RPMI8226 (cell line): ENCODE measurements around the gene SLC35F4.
A peak's percentile ranks its signal among the peaks of the same experiment; 100 is the strongest.

Experiments
- DNase-seq: peaks from one replicate; pipeline ENCODE4 v3.0.0-alpha.2; 2015

SLC35F4 gene

DNA sequence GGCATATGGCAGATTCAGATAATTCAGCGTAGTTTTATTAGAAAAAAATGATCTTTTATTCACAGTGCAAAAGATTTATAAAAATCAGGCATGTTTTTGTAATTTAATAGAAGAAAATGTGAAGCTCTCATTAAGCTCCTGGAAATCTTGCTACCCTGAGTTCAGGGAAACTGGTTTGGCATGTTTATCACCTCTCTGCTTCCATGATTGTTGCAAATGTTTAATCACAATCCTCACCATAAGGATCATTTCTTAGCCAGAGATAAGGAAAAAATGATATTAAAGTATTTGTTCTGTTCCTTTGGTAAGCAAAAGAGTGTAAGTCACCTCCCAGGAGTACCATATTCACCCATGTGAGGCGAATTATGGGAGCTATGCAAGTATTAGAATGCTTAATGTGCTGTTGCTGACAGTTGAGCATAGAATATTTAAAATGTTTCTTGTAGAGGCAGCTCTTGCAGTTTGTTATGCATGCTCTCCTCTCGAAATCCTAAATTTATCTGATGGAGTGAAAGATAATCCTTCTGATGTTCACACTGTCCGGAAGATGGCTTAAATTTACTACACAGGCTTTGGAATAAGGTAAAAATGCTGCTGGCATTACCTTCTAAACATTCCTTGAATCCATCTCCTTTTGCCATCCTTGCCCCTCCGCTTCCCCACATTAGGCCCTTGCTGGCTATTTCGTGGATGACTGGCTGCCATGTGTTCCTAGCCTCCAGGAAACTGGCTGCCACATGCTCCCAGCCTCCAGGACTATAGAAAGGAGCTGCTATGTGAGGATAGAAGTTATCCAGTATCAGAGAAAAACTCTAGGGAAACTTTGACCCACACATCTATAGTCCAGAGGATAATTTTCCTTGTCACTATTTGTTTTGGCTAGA lies 256.5 kb downstream of the SLC35F4 start:
- no peak for DNase-seq

DNA sequence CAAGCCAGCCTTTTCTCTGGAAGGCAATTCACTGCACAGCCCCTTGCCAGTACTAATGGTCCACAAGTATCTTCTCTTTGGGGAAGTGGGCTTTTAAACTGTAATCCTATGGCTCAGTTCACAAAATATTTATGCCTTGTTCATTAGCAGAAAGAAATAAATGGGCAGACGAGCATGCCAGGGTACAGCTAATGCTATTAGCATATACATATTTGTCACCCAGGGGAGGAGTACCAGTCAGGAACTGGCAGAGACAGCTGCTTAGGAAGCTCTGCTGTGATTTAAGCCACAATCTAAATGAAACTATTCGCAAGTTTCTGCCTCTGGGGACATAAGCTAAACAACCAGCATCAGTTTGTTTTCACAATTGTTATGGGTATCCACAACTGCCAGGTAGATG lies 258.8 kb downstream of the SLC35F4 start:
- no peak for DNase-seq

DNA sequence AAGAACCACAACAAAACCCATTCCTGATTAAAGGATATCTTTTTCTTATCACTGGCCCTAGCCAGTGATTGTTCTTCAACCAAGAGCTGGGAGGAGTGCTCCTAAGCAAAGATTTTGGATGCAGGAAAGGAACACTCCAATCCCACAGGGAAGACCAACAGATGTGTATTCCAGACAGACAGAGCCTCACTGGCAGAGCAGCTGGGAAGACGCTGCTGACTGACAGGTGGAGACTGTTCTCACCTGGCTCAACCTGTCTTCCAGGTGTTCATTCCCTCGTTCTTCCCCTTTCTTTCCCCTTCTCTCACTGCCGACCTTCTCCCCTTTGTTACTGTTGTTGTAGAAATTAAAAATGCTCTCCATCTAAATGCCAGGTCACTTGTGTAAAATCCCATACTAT lies 282.5 kb downstream of the SLC35F4 start:
- DNase-seq, result no peak

DNA sequence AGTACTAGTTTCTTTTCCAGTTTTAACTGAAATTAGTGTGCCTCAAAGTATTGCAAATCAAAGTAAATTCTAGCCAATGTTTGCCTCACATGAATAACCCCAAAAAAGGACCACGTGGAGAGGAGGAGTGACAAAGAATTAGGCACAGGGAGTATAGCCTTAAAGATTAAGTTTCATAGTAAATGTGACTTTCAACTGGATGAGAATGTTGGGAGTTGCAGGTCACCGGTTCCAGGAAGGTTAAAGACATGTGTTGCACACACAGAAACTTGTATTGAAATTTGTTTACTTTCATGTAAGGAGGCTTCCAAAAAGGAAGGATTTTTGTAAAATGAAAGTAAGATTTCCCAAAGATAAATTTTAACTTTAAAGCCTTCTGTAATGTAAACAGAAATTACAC lies 283.1 kb downstream of the SLC35F4 start:
- no peak for DNase-seq

DNA sequence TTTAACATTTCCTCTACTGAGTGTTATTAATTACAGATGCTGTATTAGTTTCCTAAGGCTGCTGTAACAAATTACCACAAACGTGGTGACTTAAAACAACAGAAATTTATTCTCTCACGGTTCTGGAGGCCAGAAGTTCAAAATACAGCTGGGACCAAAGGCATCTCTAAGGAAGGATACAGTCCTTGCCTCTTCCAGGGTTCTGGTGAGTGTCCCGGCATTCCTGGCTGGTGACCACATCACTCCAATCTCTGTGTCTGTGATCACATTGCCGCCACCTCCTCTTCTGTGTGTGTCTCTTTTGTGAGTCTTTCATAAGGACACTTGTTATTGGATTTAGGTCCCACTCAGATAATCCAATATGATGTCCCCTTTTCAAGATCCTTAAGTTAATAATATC lies 287.1 kb downstream of the SLC35F4 start:
- DNase-seq, result no peak

DNA sequence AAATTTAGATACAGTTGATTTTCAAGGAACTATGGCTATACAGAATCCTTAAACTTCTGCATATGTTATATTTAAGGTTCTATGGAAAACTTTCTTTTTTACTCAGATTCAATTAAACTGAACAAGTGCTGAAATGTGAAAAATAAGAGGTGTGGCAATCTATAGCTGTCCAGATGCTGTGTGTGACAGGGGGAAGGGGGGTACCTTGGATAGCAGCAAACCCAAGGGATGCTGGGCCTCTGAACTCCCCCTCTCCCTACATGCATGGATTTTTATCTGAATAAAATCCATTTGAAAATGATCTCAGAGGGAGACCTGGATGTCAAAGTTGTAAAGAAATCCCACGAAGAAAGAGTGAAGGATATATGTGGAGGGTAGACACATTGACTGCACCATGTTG lies 289.4 kb downstream of the SLC35F4 start:
- DNase-seq, result no peak

DNA sequence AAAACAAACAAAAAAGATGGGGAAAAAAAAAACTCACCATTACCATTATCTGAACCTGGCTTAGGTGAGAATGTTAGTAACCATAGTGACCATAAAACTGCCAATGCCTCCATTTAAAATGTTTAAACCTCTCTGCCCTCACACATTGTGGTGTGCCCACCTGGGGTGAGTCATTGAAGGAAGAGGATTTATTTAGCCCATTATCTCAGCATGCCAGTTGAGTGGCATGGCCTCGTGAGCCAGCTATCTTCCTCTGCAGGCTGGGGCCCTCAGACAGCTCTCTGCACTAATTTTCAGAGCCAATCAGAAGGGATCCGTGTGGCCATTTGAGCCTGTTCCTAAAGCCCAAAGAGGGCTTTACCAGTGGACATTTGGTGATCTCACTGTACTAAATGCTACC lies 290.4 kb downstream of the SLC35F4 start:
- DNase-seq, result no peak

DNA sequence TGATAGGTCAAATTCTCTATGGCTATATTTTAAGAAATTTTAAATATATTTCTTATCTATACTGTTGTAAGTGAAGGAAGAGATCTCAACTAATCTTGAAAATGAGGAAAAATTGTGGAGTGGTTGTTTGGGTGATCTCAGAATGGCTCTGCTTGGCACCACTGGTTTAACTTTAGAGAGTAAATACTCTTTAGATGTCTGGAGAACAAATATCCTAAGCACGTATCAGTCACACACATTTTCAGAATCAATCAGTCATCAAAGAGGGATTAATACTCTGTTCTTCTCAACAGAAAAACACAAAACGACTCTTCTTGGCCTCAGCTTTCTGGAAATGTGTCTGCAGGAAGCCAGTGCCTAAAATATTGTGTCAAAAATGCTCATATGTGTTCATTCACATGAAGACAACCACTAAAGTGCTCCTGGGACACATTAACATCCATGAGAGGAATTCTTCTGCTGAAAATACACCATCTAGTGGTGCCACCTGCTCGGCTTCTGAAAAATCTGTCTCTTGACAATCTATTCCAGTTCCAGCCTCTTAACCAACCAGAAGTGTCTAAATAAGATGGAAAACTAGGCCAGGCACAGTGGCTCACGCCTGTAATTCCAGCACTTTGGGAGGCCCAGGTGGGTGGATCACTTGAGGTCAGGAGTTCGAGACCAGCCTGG lies 291.1 kb downstream of the SLC35F4 start:
- DNase-seq, result no peak

DNA sequence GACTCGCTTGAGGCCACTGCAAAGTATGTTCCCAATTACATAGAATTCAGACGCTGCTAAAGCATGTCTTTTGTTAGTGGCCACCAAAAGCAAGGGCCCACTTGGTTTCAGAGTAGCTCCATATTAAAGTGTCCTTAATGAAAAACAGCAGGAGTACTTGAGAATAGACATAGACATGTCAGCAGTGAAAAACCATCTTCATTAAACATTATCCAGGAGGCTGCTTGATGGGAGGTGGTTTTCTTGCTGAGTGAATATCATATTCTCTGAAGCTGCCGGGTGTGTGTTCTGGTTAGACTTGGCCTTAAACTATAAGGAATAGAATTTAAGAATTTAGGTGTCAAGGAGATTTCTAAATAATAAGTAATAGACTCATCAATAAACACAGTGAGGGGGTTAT lies 292.7 kb downstream of the SLC35F4 start:
- DNase-seq, result no peak

DNA sequence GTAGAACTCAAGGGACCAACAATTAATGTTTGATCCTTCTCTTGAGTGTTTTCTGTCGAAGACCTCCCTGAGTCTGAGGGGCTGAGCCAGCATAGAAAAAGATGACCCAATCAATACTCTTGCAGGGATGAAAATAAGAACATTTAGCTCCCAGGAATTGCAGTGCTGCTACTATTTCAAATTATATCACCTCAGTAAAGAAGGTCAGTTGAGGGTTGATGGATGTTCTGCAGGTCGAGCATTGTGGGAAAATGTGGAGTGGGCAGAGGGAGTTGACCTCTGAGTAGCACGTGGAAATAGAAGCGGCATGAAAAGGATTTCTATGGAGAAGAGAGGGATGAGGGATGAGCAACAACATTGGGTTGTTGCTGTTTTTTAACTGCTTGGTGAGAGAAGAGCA lies 297.3 kb downstream of the SLC35F4 start:
- DNase-seq, result no peak

DNA sequence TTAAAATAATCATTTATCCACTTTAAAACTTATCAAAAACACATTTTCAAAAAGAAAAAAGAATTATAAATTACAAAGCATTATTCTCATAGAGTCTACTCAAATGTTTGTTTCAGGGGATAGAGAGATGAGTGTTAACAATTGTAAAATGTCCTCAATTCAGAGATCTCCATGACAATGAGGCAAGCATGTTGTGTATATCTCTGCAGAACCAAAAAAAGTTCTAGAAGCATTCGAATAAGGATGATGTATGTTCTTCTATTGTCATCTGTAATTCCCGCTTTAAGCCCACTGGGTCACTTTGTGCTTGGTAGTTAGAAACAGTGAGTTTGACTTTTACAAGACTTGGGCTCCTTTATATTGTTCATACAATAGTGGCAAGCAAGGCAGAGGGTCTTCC lies 298.7 kb downstream of the SLC35F4 start:
- no peak for DNase-seq

DNA sequence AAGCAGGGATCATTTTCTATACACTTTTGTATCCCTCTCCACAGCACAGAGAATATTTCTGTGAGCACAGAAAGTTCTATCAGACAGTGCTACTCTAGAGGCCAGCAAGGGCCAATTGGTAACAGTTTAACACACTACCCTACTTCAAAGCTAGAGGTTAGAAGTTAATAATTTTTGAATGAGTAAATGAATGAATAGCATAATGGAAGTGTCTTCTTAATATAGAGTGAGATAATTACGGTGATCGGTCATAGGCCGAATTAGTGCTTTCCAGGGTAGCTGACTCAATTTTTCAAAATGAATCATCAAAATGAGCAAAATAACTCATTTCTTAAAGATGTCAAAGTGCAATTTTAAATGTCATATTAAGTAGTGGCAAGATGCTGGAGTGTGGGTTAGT lies 305.2 kb downstream of the SLC35F4 start:
- no peak for DNase-seq

DNA sequence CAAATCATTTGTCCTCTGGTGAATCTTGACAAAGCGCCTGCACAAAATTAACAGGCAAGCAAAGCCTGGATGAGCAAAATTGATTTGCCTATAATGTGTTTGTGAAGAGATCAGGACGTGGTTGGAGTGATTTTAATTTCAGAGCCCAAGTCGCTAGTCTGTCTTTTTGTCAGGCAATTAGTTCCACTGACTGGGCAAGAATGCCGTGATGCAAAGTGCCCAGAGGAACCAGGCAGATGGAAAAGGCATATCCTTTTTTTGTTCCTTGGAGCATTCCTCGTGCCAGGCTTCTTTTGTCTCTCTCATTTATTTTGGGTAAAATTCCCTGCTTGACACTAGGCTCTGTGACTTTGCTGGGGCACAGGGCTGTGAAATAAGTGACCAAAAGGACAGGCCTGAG lies 306.3 kb downstream of the SLC35F4 start:
- no peak for DNase-seq

DNA sequence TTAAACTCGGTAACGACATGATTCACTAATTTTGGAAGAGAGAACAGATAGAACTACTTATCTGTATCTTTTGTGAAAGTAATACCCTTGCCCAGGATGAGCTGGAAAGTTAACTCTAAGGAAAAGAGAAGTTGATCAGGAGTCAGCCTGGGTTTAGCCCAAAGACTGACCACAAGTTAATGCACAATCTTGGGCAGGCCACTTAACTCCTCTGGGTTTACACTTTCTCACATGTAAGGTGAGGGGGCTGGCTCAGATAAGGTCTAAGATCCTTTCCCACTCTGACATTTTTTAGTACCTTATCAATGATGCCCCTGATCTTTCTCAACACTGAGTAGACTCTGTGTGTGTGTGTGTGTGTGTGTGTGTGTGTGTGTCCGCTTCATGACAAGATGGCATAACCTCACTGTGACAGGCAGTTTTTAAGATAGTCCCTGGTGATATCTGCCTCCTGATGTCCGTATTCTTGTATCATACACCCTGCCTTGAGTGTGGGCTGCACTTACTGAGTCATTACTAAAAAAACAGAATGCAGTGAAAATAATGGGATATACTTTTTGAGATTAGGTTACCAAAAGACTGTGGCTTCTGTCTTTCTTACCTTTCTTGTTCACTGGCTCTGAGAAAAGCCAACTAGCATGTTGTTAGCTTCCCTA lies 316.0 kb downstream of the SLC35F4 start:
- DNase-seq, result no peak

DNA sequence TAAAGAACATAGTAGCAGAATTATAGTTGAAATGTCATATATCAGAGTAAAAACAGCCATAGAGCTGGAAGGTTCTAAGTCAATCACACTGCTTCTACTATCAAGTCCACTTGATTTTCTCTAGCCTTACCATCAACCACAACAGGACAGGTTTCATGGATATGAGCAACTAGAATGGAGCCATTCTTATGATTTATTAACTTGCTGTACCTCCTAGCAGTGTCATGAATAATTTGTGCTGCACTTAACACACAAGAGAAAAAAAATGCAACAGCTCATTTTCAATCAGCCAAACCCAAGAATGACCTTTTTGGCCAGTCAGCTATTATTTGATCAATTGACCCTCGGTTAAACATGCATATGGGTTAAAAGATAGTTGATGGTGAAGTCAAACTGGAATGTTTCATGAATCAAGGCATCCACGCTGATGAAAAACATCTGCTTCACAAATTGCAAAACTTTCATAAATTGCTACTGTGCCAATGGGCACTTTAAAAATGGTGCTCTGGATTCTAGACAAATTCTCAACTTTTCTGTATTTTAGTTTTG lies 316.8 kb downstream of the SLC35F4 start:
- DNase-seq, result no peak

DNA sequence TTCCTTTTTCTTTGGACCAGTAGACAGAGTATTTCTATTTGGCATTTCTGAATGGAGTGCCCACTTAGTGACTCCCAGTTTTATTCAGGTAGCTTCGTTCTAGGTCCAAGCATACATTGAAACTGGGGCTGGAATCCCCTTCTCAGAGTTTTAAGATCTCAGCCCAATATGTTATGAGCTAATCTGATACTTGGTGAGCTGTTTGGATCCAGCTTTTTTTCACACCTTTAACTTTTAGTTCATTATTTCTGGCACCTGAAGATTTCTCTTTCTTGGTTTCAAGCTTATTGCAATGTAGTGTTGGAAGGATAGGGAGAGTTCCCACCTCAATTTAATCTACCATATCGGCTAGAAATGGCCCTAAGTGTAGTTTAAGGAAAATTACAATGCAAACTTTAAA lies 318.8 kb downstream of the SLC35F4 start:
- DNase-seq, result no peak

DNA sequence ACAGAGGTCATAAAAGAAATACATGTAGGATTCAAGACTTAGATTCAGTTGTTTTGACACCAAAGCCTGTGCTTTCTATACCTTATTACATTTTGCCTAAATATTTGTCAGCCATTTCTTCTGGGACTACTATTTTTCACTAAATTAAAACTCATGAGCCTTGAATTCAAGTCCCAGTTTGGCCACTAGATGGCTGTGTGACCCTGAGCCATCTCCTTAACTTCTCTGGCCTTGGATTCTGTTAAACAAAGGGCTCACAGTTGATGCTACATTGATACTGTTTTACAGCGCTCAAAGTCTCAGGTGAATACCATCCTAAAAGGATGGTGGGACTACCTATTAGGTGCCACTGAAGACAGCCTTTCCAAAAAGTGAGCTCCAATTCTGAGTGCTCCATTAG lies 332.7 kb downstream of the SLC35F4 start:
- peak; percentile 37 for DNase-seq

DNA sequence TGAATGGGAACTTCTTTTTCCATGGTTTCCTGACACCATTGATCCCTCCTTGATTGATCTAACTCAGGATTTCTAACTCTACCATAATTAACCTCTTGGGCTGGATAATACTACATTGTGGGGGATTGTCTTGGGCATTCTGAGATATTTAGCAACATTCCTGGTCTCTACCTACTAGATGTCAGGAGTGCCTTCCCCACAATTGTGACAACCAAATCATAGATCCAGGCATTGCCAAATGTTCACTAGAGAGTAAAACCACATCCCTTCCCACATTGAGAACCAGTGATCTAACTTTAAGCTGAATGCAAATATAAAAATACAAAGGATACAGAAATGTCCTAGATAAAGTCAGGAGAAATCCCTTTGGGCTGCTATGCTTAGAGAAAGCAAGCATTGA lies 335.3 kb downstream of the SLC35F4 start:
- no peak for DNase-seq

DNA sequence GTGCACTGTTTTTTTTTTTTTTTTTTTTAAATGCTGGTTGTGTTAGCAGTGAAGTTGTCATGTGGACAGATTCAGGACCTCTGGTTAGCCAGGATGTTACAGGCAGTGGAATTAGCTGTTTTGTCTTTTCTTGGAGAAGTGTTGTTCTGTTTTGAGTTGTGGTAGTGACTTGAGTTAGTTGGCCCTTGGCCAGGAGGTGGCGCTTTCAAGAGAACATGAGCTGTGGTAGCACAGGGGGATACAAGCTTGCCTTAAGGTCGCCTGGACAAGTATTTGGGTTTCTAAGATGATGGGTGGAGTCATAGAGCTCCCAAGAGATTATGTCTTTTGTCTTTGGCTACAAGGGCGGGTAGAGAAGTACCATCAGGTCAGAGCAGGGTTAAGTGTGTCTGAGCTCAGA lies 338.9 kb downstream of the SLC35F4 start:
- DNase-seq, result no peak

DNA sequence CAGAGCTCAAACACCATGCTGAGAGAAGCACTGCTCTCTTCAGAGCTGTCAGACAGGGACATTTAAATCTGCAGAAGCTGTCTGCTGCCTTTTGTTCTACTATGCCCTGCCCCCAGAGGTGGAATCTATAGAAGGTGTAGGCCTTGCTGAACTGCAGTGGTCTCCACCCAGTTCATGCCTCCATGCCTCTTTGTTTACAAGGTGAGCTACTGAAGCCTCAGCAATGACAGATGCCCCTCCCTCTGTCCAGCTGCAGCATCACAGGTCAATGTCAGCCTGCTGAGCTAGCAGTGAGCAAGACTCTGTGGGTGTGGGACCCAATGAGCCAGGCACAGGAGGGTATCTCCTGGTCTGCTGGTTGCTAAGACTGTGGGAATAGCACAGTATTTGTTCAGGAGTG lies 346.8 kb downstream of the SLC35F4 start:
- no peak for DNase-seq
